Activated naive CD4-positive, alpha-beta T cell treated with anti-CD3 and anti-CD28 coated beads, Interleukin-2, amount 50 U/mL, for 24 hours (primary cell): ENCODE measurements around the gene CCR9.

Experiments
- H3K27ac Mint-ChIP-seq: one replicate; pipeline ENCODE4 v1.8.0; 2021; ENCODE audit warnings: mild to moderate bottlenecking, mixed read lengths
- H3K27me3 Mint-ChIP-seq: one replicate; pipeline ENCODE4 v1.8.0; 2021; ENCODE audit warnings: mixed read lengths
- H3K36me3 Mint-ChIP-seq: one replicate; pipeline ENCODE4 v1.8.0; 2021; ENCODE audit warnings: mixed read lengths
- H3K4me1 Mint-ChIP-seq: one replicate; pipeline ENCODE4 v1.8.0; 2021; ENCODE audit warnings: mixed read lengths
- H3K4me3 Mint-ChIP-seq: one replicate; pipeline ENCODE4 v1.8.0; 2021; ENCODE audit warnings: mild to moderate bottlenecking, mixed read lengths
- H3K9me3 Mint-ChIP-seq: one replicate; pipeline ENCODE4 v1.8.0; 2021; ENCODE audit warnings: mixed read lengths

Gene CCR9

DNA sequence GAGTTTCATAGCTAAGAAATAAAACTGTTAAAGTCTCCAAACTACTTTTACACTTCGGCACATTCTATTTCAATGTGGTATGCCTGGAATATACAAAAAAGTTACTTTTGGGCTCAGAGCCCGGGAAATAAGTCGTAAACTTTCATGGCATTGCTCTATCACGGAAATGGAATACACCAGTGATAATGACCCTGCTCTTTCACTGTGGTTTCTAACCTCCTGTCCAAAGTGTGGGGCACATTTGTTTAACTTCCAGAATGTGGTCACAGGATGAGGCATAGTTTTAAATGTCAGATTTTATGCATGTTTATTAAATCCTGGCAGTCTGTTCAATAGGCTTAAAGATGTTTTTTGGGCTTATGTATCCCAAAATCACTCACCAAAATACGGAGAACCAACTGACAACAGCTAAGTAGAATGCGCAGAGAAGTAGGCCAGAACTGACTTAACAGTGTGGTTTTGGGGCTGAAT lies 62.0 kb downstream of the CCR9 start:
- Mint-ChIP-seq H3K4me3 (no peak overlapping the region), H3K27me3 (no peaks in the 10 kb centered on the region), H3K9me3 (no peaks in the 10 kb centered on the region), H3K36me3 (peaks cover 31% of the 10 kb centered on the region), H3K4me1 (peaks cover 38% of the 10 kb centered on the region), H3K27ac (no peak overlapping the region)

GRCh38 chr3:45948881-45949280 lies 62.5 kb downstream of the CCR9 start:
- Mint-ChIP-seq H3K36me3 (peaks cover 31% of the 10 kb centered on the region), H3K9me3 (no peaks in the 10 kb centered on the region), H3K27me3 (no peaks in the 10 kb centered on the region), H3K27ac (no peak overlapping the region), H3K4me1 (peaks cover 32% of the 10 kb centered on the region), H3K4me3 (no peak overlapping the region)

GRCh38 chr3:45949432-45949831 lies 63.1 kb downstream of the CCR9 start:
- Mint-ChIP-seq H3K27me3 (no peaks in the 10 kb centered on the region), H3K4me3 (no peak overlapping the region), H3K27ac (no peak overlapping the region), H3K9me3 (no peaks in the 10 kb centered on the region), H3K4me1 (peaks cover 31% of the 10 kb centered on the region), H3K36me3 (peaks cover 34% of the 10 kb centered on the region)

- Mint-ChIP-seq H3K9me3 (no peaks in the 10 kb centered on the region), H3K27me3 (no peaks in the 10 kb centered on the region), H3K27ac (peak overlapping the region; percentile 59), H3K36me3 (peaks cover 38% of the 10 kb centered on the region), H3K4me3 (no peak overlapping the region), H3K4me1 (peaks cover 24% of the 10 kb centered on the region)
These were observed 63.8 kb downstream of the CCR9 start for GRCh38 chr3:45950131-45950530.

DNA sequence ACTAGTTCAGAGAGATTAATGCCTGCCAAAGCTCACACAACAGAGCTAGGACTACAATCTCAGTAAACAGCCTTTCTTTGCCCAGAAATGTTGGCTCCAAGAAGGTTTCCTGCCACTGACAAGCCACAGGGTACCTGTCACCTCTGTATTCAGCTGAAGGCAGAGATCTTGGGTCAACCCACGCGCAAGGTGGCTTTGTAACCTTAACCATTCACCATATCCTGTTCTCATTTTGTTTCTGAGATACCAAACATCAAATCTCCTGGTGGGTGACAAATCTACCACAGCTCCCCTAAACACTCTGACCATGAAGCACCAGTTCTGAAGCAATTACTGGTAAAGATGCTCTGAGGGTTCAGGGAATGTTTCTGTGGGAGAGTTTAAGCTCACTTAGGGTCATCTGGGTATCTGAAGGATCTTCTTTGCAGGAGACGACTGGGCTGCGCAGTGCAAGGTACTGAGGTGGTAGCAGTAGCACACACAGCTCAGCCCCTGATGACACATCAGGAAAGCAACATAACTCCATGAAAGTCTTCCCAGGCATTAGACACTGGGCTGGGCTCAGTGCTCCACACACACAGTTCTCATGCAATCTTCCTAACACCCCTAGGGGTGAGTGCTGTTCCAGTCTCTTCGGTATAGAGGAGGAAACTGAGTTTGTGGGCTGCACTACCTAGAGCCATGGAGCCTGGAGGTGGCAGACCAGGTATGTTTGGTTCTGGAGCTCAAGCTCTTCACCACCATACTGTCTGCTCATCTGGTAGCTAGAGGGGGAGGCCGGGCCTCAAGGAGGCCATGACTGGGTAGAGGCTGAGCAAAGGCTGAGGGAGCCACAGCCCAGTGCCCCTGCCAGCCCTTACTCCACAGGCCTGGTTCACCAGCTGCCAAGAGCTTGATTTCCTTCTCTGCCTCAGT lies 64.6 kb downstream of the CCR9 start:
- Mint-ChIP-seq H3K4me3 (no peak overlapping the region), H3K9me3 (no peaks in the 10 kb centered on the region), H3K4me1 (peaks cover 21% of the 10 kb centered on the region), H3K27me3 (no peaks in the 10 kb centered on the region), H3K36me3 (peaks cover 38% of the 10 kb centered on the region), H3K27ac (no peak overlapping the region)

DNA sequence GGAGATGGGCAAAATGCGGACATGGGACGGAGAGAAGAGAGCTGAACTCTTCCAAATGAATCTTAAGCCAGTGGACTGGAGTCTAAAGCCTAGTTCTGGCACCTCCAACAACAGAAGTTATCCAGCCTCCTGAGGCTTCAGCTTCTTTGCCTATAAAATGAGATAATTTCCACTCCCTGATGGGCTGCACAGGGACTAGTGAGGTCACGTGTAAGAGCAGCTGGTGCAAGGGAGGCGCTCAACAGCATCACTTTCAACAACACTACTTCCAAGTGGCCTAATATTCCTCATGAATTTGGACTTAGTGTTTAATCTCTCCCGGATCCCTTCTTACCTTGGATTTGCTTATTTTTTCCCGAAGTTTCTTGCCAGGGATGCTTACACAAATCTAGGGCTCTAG lies 65.6 kb downstream of the CCR9 start:
- Mint-ChIP-seq H3K9me3 (no peaks in the 10 kb centered on the region), H3K27ac (no peak overlapping the region), H3K27me3 (no peaks in the 10 kb centered on the region), H3K4me3 (no peak overlapping the region), H3K4me1 (peaks cover 21% of the 10 kb centered on the region), H3K36me3 (peaks cover 35% of the 10 kb centered on the region)

- peaks cover 21% of the 10 kb centered on the region for H3K4me1 Mint-ChIP-seq
- H3K27ac Mint-ChIP-seq = no peak overlapping the region
- H3K4me3 Mint-ChIP-seq = no peak overlapping the region
- H3K36me3 Mint-ChIP-seq = peaks cover 38% of the 10 kb centered on the region
- H3K27me3 Mint-ChIP-seq = no peaks in the 10 kb centered on the region
- no peaks in the 10 kb centered on the region for H3K9me3 Mint-ChIP-seq
These were observed 66.1 kb downstream of the CCR9 start for GRCh38 chr3:45952456-45952855.
